GM12878 (cell line): Measurements from ENCODE around the gene GJD3.

ENCODE experiments used
- BCL11A ChIP-seq: IDR thresholded peaks from 2 replicates; pipeline ENCODE4 v1.6.1; 2011; ENCODE audit warnings: low read depth, low read length
- BRCA1 ChIP-seq: IDR thresholded peaks from 2 replicates; pipeline ENCODE4 v1.6.1; 2011; ENCODE audit warnings: low read depth, low read length, improper control_type of control experiment
- CEBPB ChIP-seq, 2 experiments: fragments of 150-350 bp in 1 of 2; IDR thresholded peaks; 2 replicates each; pipeline ENCODE4 v1.6.1; 2012 to 2014; ENCODE audit warnings: low read depth in 2 of 2, low read length in 2 of 2, borderline replicate concordance in 1 of 2, inconsistent platforms in 1 of 2
- CTCF ChIP-seq, 3 experiments: IDR thresholded peaks in 2 of 3; conservative IDR thresholded peaks in 1 of 3; 2 replicates each; pipeline ENCODE4 v1.5.1; 2011; ENCODE audit warnings: low read depth in 3 of 3, low read length in 3 of 3, mild to moderate bottlenecking in 3 of 3, control low read depth in 2 of 3, moderate library complexity in 2 of 3, inconsistent platforms in 1 of 3, mixed read lengths in 1 of 3; ENCODE audit not compliant: control insufficient read depth in 2 of 3, insufficient read depth in 1 of 3; ENCODE audit errors: extremely low read depth in 1 of 3
- EZH2 ChIP-seq: IDR thresholded peaks from 2 replicates; pipeline ENCODE4 v1.6.1; 2012; ENCODE audit warnings: low read depth, mild to moderate bottlenecking, control low read depth, inconsistent platforms, low read length, borderline replicate concordance; ENCODE audit not compliant: control insufficient read depth
- HDAC2 ChIP-seq: fragments of 200-600 bp; sonication (generic); IDR thresholded peaks from 2 replicates; pipeline ENCODE4 v1.6.1; 2017
- POLR2A ChIP-seq: IDR thresholded peaks from 2 replicates; pipeline ENCODE4 v1.6.1; 2011; ENCODE audit warnings: low read depth, mild to moderate bottlenecking, low read length
- POLR2AphosphoS5 ChIP-seq: IDR thresholded peaks from 2 replicates; pipeline ENCODE4 v1.6.1; 2011; ENCODE audit warnings: mild to moderate bottlenecking, low read length, inconsistent platforms

- TF ChIP-seq POLR2A (peak; percentile 78), POLR2AphosphoS5 (no peak), EZH2 (no peak), CTCF (IDR thresholded peaks at IDR 0.05 in 2 of 3, conservative IDR thresholded peaks at IDR 0.05 in 1 of 3; ENCODE audit: control insufficient read depth in 2 of 3, extremely low read depth in 1 of 3, insufficient read depth in 1 of 3, low read depth in 3 of 3, low read length in 3 of 3) (peak; percentile 85), HDAC2 (no peak), BCL11A (no peak), BRCA1 (peak; percentile 40; the same call in 1 of the 2 replicates), CEBPB (IDR thresholded peaks at IDR 0.05; ENCODE audit: borderline replicate concordance in 1 of 2, low read depth in 2 of 2, low read length in 2 of 2) (no peak)
Observed at GRCh38 chr17:40362696-40363110, 1.8 kb downstream of the GJD3 start.
